ENCODE measurements around the gene PCGF1.

PCGF1 gene

GRCh38 chr2:74540291-74540690, 32.8 kb upstream of the PCGF1 start:
- H3K4me3 ChIP-seq (ENCODE audit: low read depth, low read length), result no peak overlapping the region
- in situ Hi-C loops (cut with HindIII; ENCODE audit: low pct_ligation_motif_present, low sequenced_read_pairs), result no loop called here
- no peak for TF ChIP-seq CTCF (IDR thresholded peaks at IDR 0.05; ENCODE audit: low read depth, low read length, missing control alignments)
- DNase-seq, result no peak
- H3K27ac ChIP-seq, result no peak overlapping the region
- no peaks in the 10 kb centered on the region for H3K27me3 ChIP-seq (replicated peaks)
- no peaks in the 10 kb centered on the region for H3K36me3 ChIP-seq (replicated peaks)

- no peak overlapping the region for H3K4me3 ChIP-seq (ENCODE audit: low read depth, low read length)
- DNase-seq, result no peak
- in situ Hi-C loops (cut with HindIII; ENCODE audit: low pct_ligation_motif_present, low sequenced_read_pairs), result no loop called here
These were observed 31.4 kb upstream of the PCGF1 start for GRCh38 chr2:74538881-74539339.

GRCh38 chr2:74537140-74537539, 29.6 kb upstream of the PCGF1 start:
- no peak for TF ChIP-seq CTCF (IDR thresholded peaks at IDR 0.05; ENCODE audit: low read depth, low read length, missing control alignments)
- no peak overlapping the region for H3K27ac ChIP-seq
- H3K36me3 ChIP-seq (replicated peaks), result peaks cover 3% of the 10 kb centered on the region
- H3K4me3 ChIP-seq (ENCODE audit: low read depth, low read length), result no peak overlapping the region
- no peaks in the 10 kb centered on the region for H3K27me3 ChIP-seq (replicated peaks)
- in situ Hi-C loops (cut with HindIII; ENCODE audit: low pct_ligation_motif_present, low sequenced_read_pairs), result no loop called here
- DNase-seq, result no peak

More at GRCh38 chr2:74538881-74539339, 31.4 kb upstream of the PCGF1 start:
- TF ChIP-seq CTCF (IDR thresholded peaks at IDR 0.05; ENCODE audit: low read depth, low read length, missing control alignments), result no peak
- no peaks in the 10 kb centered on the region for H3K27me3 ChIP-seq (replicated peaks)
- no peak overlapping the region for H3K27ac ChIP-seq
- H3K36me3 ChIP-seq (replicated peaks), result no peaks in the 10 kb centered on the region

GRCh38 chr2:74536166-74536950, 28.9 kb upstream of the PCGF1 start:
- TF ChIP-seq CTCF (IDR thresholded peaks at IDR 0.05; ENCODE audit: low read depth, low read length, missing control alignments), result no peak
- no peak for DNase-seq
- Histone ChIP-seq H3K36me3 (replicated peaks) (peaks cover 3% of the 10 kb centered on the region), H3K27ac (no peak overlapping the region), H3K4me3 (ENCODE audit: low read depth, low read length) (no peak overlapping the region), H3K27me3 (replicated peaks) (no peaks in the 10 kb centered on the region)
- in situ Hi-C loops (cut with HindIII; ENCODE audit: low pct_ligation_motif_present, low sequenced_read_pairs), result no loop called here

- no peak for DNase-seq
- H3K36me3 ChIP-seq (replicated peaks), result peaks cover 3% of the 10 kb centered on the region
- in situ Hi-C loops (cut with HindIII; ENCODE audit: low pct_ligation_motif_present, low sequenced_read_pairs), result no loop called here
- no peaks in the 10 kb centered on the region for H3K27me3 ChIP-seq (replicated peaks)
- TF ChIP-seq CTCF (IDR thresholded peaks at IDR 0.05; ENCODE audit: low read depth, low read length, missing control alignments), result no peak
- H3K27ac ChIP-seq, result no peak overlapping the region
- H3K4me3 ChIP-seq (ENCODE audit: low read depth, low read length), result no peak overlapping the region
These were observed 28.0 kb upstream of the PCGF1 start for GRCh38 chr2:74535440-74535965.
